Neural cell (in vitro differentiated cells): ENCODE data around the gene NBDY. TPM values are rescaled to one million over a fixed set of nuclear protein-coding genes. Genes with fewer than 3 reads are reported as not detected.

Experiments used
- H2AFZ ChIP-seq: fragments of 200-600, 300-800 bp; sonication (generic), shearing (Covaris generic); 2 replicates; pipeline ENCODE4 v1.6.0; 2014; ENCODE audit warnings: low read depth, mild to moderate bottlenecking, antibody characterized with exemption, low read length, moderate library complexity
- H3F3A ChIP-seq: fragments of 200-600 bp; shearing (Covaris generic); 2 replicates; pipeline ENCODE4 v1.6.1; 2016; ENCODE audit warnings: mild to moderate bottlenecking, moderate library complexity, mixed read lengths, antibody characterized with exemption, low read length; ENCODE audit not compliant: insufficient read depth, poor library complexity, severe bottlenecking
- H3K27ac ChIP-seq: fragments of 200-600, 300-800 bp; sonication (generic), shearing (Covaris generic); 2 replicates; pipeline ENCODE4 v1.5.1; 2014; ENCODE audit warnings: mild to moderate bottlenecking, low read length, moderate library complexity
- H3K27me3 ChIP-seq: fragments of 300-800, 200-600 bp; sonication (generic), shearing (Covaris generic); 2 replicates; pipeline ENCODE4 v1.6.0; 2014; ENCODE audit warnings: mild to moderate bottlenecking, low read depth, low read length, moderate library complexity; ENCODE audit not compliant: insufficient read depth
- H3K36me3 ChIP-seq: fragments of 300-800, 200-600 bp; sonication (generic), shearing (Covaris generic); 2 replicates; pipeline ENCODE4 v1.5.1; 2014; ENCODE audit warnings: mild to moderate bottlenecking, antibody characterized with exemption, low read length, moderate library complexity; ENCODE audit not compliant: insufficient read depth
- H3K4me2 ChIP-seq: fragments of 300-800, 200-600 bp; sonication (generic), shearing (Covaris generic); 2 replicates; pipeline ENCODE4 v1.6.0; 2014; ENCODE audit warnings: mild to moderate bottlenecking, low read length
- H3K4me3 ChIP-seq: fragments of 300-800, 200-600 bp; sonication (generic), shearing (Covaris generic); 2 replicates; pipeline ENCODE4 v1.5.1; 2014; ENCODE audit warnings: mild to moderate bottlenecking, low read length, moderate library complexity
- H3K79me2 ChIP-seq: fragments of 200-600 bp; shearing (Covaris generic); replicated peaks from 2 replicates; pipeline ENCODE4 v1.6.0; 2014; ENCODE audit warnings: mild to moderate bottlenecking, low read length, moderate library complexity; ENCODE audit not compliant: insufficient read depth
- H3K9ac ChIP-seq: fragments of 300-800, 200-600 bp; sonication (generic), shearing (Covaris generic); 2 replicates; pipeline ENCODE4 v1.6.1; 2016; ENCODE audit warnings: mild to moderate bottlenecking, low read length, mixed read lengths
- H3K9me2 ChIP-seq: fragments of 200-600 bp; shearing (Covaris generic); 2 replicates; pipeline ENCODE4 v1.6.1; 2016; ENCODE audit warnings: mild to moderate bottlenecking, low read length, mixed read lengths; ENCODE audit not compliant: insufficient read depth
- H3K9me3 ChIP-seq: fragments of 200-600, 300-800 bp; sonication (generic), shearing (Covaris generic); 2 replicates; pipeline ENCODE4 v1.6.1; 2016; ENCODE audit warnings: mild to moderate bottlenecking, mixed run types, low read length, moderate library complexity, mixed read lengths
- H4K20me1 ChIP-seq: fragments of 200-600 bp; shearing (Covaris generic); 2 replicates; pipeline ENCODE4 v1.6.1; 2016; ENCODE audit warnings: mild to moderate bottlenecking, mixed run types; ENCODE audit not compliant: insufficient read depth
- CTCF ChIP-seq: fragments of 450-650 bp; IDR thresholded peaks from 2 replicates; pipeline ENCODE4 v1.5.1; 2014; ENCODE audit warnings: antibody characterized with exemption, mild to moderate bottlenecking, moderate library complexity; ENCODE audit not compliant: poor library complexity, severe bottlenecking
- EP300 ChIP-seq: fragments of 450-650 bp; conservative IDR thresholded peaks from 2 replicates; pipeline ENCODE4 v1.6.1; 2014; ENCODE audit warnings: antibody characterized with exemption, mild to moderate bottlenecking, moderate library complexity; ENCODE audit not compliant: poor library complexity, severe bottlenecking
- EZH2 ChIP-seq: fragments of 200-600, 300-800 bp; shearing (Covaris generic), sonication (generic); IDR thresholded peaks from 2 replicates; pipeline ENCODE4 v1.6.1; 2014; ENCODE audit warnings: antibody characterized with exemption, low read length, borderline replicate concordance, mild to moderate bottlenecking; ENCODE audit not compliant: insufficient read depth, poor library complexity, severe bottlenecking
- MXI1 ChIP-seq: fragments of 450-650 bp; conservative IDR thresholded peaks from 2 replicates; pipeline ENCODE4 v1.6.1; 2014; ENCODE audit warnings: antibody characterized with exemption, mild to moderate bottlenecking; ENCODE audit not compliant: poor library complexity, severe bottlenecking
- POLR2AphosphoS5 ChIP-seq: IDR thresholded peaks from 2 replicates; pipeline ENCODE4 v1.6.1; 2012
- RAD21 ChIP-seq: fragments of 450-650 bp; conservative IDR thresholded peaks from 2 replicates; pipeline ENCODE4 v1.6.1; 2014; ENCODE audit warnings: antibody characterized with exemption, mild to moderate bottlenecking, moderate library complexity
- REST ChIP-seq: IDR thresholded peaks from 2 replicates; pipeline ENCODE4 v1.6.1; 2012; ENCODE audit warnings: borderline replicate concordance
- SMC3 ChIP-seq: fragments of 450-650 bp; conservative IDR thresholded peaks from 2 replicates; pipeline ENCODE4 v1.6.1; 2014; ENCODE audit warnings: antibody characterized with exemption, mild to moderate bottlenecking, moderate library complexity; ENCODE audit not compliant: poor library complexity
- TAF1 ChIP-seq: IDR thresholded peaks from 2 replicates; pipeline ENCODE4 v1.6.1; 2012; ENCODE audit warnings: low read depth
- polyA plus RNA-seq: library from polyadenylated mRNA; depleted of rRNA; stranded (reverse); fragments of >200 nt; gene quantifications from 2 replicates; pipeline ENCODE4 v1.2.3, GENCODE V29; 2014

Gene NBDY
- polyA plus RNA-seq, 1 donor from 2014 or later = 29.7 TPM

- H3K27me3 ChIP-seq = no peaks in the 10 kb centered on the region
- H3K9me3 ChIP-seq = no peaks in the 10 kb centered on the region
- H2AFZ ChIP-seq = no peak overlapping the region
- H3K36me3 ChIP-seq = no peaks in the 10 kb centered on the region
- H3K4me3 ChIP-seq = no peak overlapping the region
- no peak overlapping the region for H3K4me2 ChIP-seq
- peaks cover 3% of the 10 kb centered on the region for H3K79me2 ChIP-seq
- H3F3A ChIP-seq = no peaks in the 10 kb centered on the region
- TF ChIP-seq EZH2 (no peak), TAF1 (no peak), POLR2AphosphoS5 (no peak), CTCF (no peak), REST (no peak), EP300 (no peak), SMC3 (no peak), MXI1 (no peak), RAD21 (no peak)
- H3K9me2 ChIP-seq = no peaks in the 10 kb centered on the region
- no peaks in the 10 kb centered on the region for H4K20me1 ChIP-seq
- H3K27ac ChIP-seq = no peak overlapping the region
- no peak overlapping the region for H3K9ac ChIP-seq
These were observed 83.6 kb downstream of the NBDY start for GRCh38 chrX:56812515-56813105.

- Histone ChIP-seq H3K4me2 (no peak overlapping the region), H3K27ac (no peak overlapping the region), H2AFZ (no peak overlapping the region)
These were observed 84.3 kb downstream of the NBDY start for GRCh38 chrX:56813318-56813837.

More at GRCh38 chrX:56813318-56813837, 84.3 kb downstream of the NBDY start:
- no peaks in the 10 kb centered on the region for H3K9me3 ChIP-seq
- no peak overlapping the region for H3K4me3 ChIP-seq
- no peaks in the 10 kb centered on the region for H3K36me3 ChIP-seq
- no peaks in the 10 kb centered on the region for H3K27me3 ChIP-seq
- H3K9me2 ChIP-seq = no peaks in the 10 kb centered on the region
- H3K9ac ChIP-seq = no peak overlapping the region
- H3F3A ChIP-seq = no peaks in the 10 kb centered on the region
- TF ChIP-seq EZH2 (no peak), EP300 (no peak), RAD21 (no peak), CTCF (no peak), POLR2AphosphoS5 (no peak), TAF1 (no peak), SMC3 (no peak), MXI1 (no peak), REST (no peak)
- no peaks in the 10 kb centered on the region for H4K20me1 ChIP-seq
- peaks cover 3% of the 10 kb centered on the region for H3K79me2 ChIP-seq
